ENCODE results near the gene TMEM267.

- no peak for TF ChIP-seq CTCF (IDR thresholded peaks at IDR 0.05; ENCODE audit: borderline replicate concordance, extremely low read depth, low read length, poor library complexity, severe bottlenecking)
- no peak for TF ChIP-seq EZH2 (IDR thresholded peaks at IDR 0.05; ENCODE audit: borderline replicate concordance, low read depth, low read length, severe bottlenecking)
Measured at GRCh38 chr5:43483298-43484105, at the start of gene TMEM267.

Measured in DND-41 (cell line).